Heart left ventricle (tissue), 13 donors: Measurements from ENCODE around the gene CAPN7.

Experiments
- POLR2A ChIP-seq, 2 donors: fragments of 450-650 bp; IDR thresholded peaks; one replicate each; pipeline ENCODE4 v1.6.1; 2017; ENCODE audit warnings: antibody characterized with exemption in 2 of 2, mild to moderate bottlenecking in 2 of 2, moderate library complexity in 2 of 2
- TF ChIP-seq, protein P1 (sequence below), 12 donors: fragments of 200-600 bp; sonication (generic) in 4 of 12; IDR thresholded peaks; one replicate each; pipeline versions ENCODE4 v1.5.0 to v1.8.0; 2018 to 2022; ENCODE audit warnings: antibody characterized with exemption in 12 of 12, mild to moderate bottlenecking in 5 of 12
- donor health status: ischemic (EF 13 %, LVEDD 7.1; RV severe dilation, severe dysfunction).
- donor health status: DM: no; HTN: yes; CAD: no.
- donor health status: DM: no; HTN: no; CAD: no.
- donor health status: ischemic (EF 25% LVEDD 6.9; RV normal size, moderate dysfunction).
- donor health status: ischemic (EF 25% LVEDD 5.7; RV mildly dilated, moderate dysfunction).
- donor health status: ischemic (EF 35%, LVEDD 5.7; RV mildly dilated, moderate dysfunction).
- donor health status: nonischemic (EF 11% LVEDD 7.7; RV severe dilation, severe dysfunction).
- donor health status: DM: yes; HTN: yes; CAD: no.
- donor health status: PGD.
- donor health status: ischemic (EF 29% LVEDD 5.4; RV normal size, mild dysfunction).
- donor health status: nonischemic (EF 23%, LVEDD 6.1; RV moderate dilation, normal function).

DNA sequence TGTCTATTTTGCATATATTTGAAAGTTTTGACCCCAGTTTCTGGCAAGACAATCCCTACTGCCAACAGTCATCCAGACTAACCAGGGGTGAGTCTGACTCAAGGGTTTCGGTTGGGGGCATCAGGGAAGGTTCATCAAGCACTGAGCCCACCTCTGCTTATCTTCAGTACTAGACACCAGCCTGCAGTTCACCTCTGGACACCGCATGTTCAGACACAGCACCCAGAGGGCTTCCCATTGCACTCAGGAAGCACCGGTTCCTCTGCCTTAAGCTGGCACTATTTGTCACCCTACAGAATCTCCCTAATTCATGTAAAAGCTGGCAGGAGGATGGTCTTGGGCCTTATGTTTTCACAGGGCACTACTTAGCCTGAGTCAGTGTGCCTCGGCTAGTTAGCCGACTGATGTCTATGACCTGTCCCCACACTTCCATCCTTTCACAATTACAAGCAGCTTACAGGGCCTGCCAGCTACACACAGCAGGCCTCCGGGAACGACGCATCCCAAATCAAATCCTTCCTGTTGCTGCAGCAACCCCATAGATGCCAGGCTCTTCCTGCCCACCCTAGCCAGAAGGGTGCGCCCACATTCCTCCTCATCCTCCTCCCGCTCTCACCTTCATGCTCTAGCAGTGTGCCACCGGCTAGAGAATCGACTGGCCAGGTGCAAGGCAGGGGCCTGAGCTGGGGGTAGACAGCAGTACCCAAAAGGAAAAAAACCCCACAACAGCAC lies 73.8 kb downstream of the CAPN7 start:
- TF ChIP-seq, protein P1, sequence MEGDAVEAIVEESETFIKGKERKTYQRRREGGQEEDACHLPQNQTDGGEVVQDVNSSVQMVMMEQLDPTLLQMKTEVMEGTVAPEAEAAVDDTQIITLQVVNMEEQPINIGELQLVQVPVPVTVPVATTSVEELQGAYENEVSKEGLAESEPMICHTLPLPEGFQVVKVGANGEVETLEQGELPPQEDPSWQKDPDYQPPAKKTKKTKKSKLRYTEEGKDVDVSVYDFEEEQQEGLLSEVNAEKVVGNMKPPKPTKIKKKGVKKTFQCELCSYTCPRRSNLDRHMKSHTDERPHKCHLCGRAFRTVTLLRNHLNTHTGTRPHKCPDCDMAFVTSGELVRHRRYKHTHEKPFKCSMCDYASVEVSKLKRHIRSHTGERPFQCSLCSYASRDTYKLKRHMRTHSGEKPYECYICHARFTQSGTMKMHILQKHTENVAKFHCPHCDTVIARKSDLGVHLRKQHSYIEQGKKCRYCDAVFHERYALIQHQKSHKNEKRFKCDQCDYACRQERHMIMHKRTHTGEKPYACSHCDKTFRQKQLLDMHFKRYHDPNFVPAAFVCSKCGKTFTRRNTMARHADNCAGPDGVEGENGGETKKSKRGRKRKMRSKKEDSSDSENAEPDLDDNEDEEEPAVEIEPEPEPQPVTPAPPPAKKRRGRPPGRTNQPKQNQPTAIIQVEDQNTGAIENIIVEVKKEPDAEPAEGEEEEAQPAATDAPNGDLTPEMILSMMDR (IDR thresholded peaks at IDR 0.05): no peak
- TF ChIP-seq POLR2A (IDR thresholded peaks at IDR 0.05): no peak
